Measurements from ENCODE around the gene PSMB5. TPM values are rescaled to one million over a fixed set of nuclear protein-coding genes. Genes with fewer than 3 reads are reported as not detected.
A peak's percentile ranks its signal among the peaks of the same experiment; 100 is the strongest.

PSMB5 gene
- total and polyA plus RNA-seq, 2 of the 13 experiments (the other 11 are each of a cell fraction or from before 2014, with no cell fraction given) = 705 to 871 TPM

GRCh38 chr14:22980672-22981089, 54.0 kb downstream of the PSMB5 start (continued):
- TF ChIP-seq SAFB2 (CRISPR knock-in tag; IDR thresholded peaks at IDR 0.05; ENCODE audit: borderline replicate concordance, low read depth) (peak; percentile 84; the same call in 1 of the 2 replicates), MAFK (conservative IDR thresholded peaks at IDR 0.05 in 1 of 2, IDR thresholded peaks at IDR 0.05 in 1 of 2; ENCODE audit: low read length in 2 of 2) (no peak), NPAS2 (CRISPR knock-in tag; IDR thresholded peaks at IDR 0.05; ENCODE audit: borderline replicate concordance) (no peak), CBFB (CRISPR knock-in tag; IDR thresholded peaks at IDR 0.05) (0 out of 2 replicates have a peak, but pooled peaks have one; percentile 55), EED (CRISPR knock-in tag; IDR thresholded peaks at IDR 0.05) (no peak), ARID2 (CRISPR knock-in tag; IDR thresholded peaks at IDR 0.05; ENCODE audit: borderline replicate concordance) (no peak), HOXA3 (CRISPR knock-in tag; IDR thresholded peaks at IDR 0.05) (no peak), FOXA3 (CRISPR knock-in tag; IDR thresholded peaks at IDR 0.05) (peak; percentile 67), EZH2 (conservative IDR thresholded peaks at IDR 0.05; ENCODE audit: low read depth, low read length) (no peak), ZEB1 (IDR thresholded peaks at IDR 0.05; ENCODE audit: insufficient replicate concordance, low read depth) (no peak), SMAD3 (CRISPR knock-in tag; IDR thresholded peaks at IDR 0.05) (no peak; the same call in 1 of the 2 replicates), ZXDC (CRISPR knock-in tag; IDR thresholded peaks at IDR 0.05) (no peak), SNRNP70 (IDR thresholded peaks at IDR 0.05; ENCODE audit: low read depth, low read length) (no peak), ATF7 (IDR thresholded peaks at IDR 0.05) (no peak), ATF7 (CRISPR knock-in tag; IDR thresholded peaks at IDR 0.05) (no peak; the same call in 1 of the 2 replicates), TARDBP (CRISPR knock-in tag; IDR thresholded peaks at IDR 0.05) (no peak), ZNF30 (CRISPR knock-in tag; IDR thresholded peaks at IDR 0.05) (no peak), HOXA5 (CRISPR knock-in tag; IDR thresholded peaks at IDR 0.05) (no peak), ZNF607 (CRISPR knock-in tag; IDR thresholded peaks at IDR 0.05; ENCODE audit: borderline replicate concordance) (no peak), GABPA (IDR thresholded peaks at IDR 0.05; ENCODE audit: low read depth, low read length) (no peak), GABPA (CRISPR knock-in tag; IDR thresholded peaks at IDR 0.05; ENCODE audit: low read depth) (no peak), TFAP4 (IDR thresholded peaks at IDR 0.05; ENCODE audit: borderline replicate concordance, low read depth) (peak; percentile 57; the same call in 1 of the 2 replicates), HNRNPLL (IDR thresholded peaks at IDR 0.05; ENCODE audit: low read depth, low read length, poor library complexity, severe bottlenecking) (peak; percentile 26), RARG (CRISPR knock-in tag; IDR thresholded peaks at IDR 0.05; ENCODE audit: low read depth) (no peak), TBL1XR1 (IDR thresholded peaks at IDR 0.05; ENCODE audit: borderline replicate concordance, low read length, partially characterized antibody) (no peak), BCLAF1 (IDR thresholded peaks at IDR 0.05) (no peak), GATAD1 (CRISPR knock-in tag; IDR thresholded peaks at IDR 0.05) (no peak; the same call in none of the 2 replicates)
